ENCODE results near the gene NUDT2.
"Not testable (repeated sequence)": the region's sequence is repeated elsewhere in the genome, so short reads cannot be mapped to it uniquely, and the experiment has no call there.

DNA sequence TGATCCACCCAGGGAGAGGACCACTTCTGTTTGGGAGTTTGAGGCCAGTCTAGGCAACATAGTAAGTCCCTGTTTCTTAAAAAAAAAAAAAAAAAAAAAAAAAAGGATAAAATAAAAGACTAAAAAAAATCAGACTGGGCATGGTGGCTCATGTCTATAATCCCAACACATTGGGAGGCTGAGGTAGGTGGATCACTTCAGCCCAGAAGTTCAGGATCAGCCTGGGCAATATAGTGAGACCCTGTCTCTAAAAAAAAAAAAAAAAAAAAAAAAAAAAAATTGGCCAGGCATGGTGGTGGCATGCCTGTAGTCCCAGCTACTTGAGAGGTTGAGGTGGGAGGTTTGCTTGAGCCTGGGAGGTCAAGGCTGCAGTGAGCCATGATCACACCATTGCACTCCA lies 8.7 kb downstream of the NUDT2 start:
- not testable (repeated sequence) for TF ChIP-seq CTCF (conservative IDR thresholded peaks at IDR 0.05); ZFX (IDR thresholded peaks at IDR 0.05)
